Suprapubic skin (tissue), 4 donors: ENCODE results near the gene CEMIP2.

Experiments
- CTCF ChIP-seq, 2 donors: fragments of 200-600 bp in 1 of 2; fragments of 450-650 bp in 1 of 2; sonication (generic) in 1 of 2; IDR thresholded peaks; one replicate each; pipeline ENCODE4 v1.5.1; 2016 to 2019; ENCODE audit warnings: antibody characterized with exemption in 2 of 2, mild to moderate bottlenecking in 1 of 2, moderate library complexity in 1 of 2
- POLR2A ChIP-seq, 2 donors: fragments of 450-650 bp; IDR thresholded peaks; one replicate each; pipeline ENCODE4 v1.6.1; 2017; ENCODE audit warnings: antibody characterized with exemption in 2 of 2, mild to moderate bottlenecking in 2 of 2, moderate library complexity in 2 of 2
- POLR2AphosphoS5 ChIP-seq, 3 donors: sonication (generic); formaldehyde crosslinking; IDR thresholded peaks; one replicate each; pipeline ENCODE4 v1.6.1; 2017; ENCODE audit warnings: antibody characterized with exemption in 3 of 3

DNA sequence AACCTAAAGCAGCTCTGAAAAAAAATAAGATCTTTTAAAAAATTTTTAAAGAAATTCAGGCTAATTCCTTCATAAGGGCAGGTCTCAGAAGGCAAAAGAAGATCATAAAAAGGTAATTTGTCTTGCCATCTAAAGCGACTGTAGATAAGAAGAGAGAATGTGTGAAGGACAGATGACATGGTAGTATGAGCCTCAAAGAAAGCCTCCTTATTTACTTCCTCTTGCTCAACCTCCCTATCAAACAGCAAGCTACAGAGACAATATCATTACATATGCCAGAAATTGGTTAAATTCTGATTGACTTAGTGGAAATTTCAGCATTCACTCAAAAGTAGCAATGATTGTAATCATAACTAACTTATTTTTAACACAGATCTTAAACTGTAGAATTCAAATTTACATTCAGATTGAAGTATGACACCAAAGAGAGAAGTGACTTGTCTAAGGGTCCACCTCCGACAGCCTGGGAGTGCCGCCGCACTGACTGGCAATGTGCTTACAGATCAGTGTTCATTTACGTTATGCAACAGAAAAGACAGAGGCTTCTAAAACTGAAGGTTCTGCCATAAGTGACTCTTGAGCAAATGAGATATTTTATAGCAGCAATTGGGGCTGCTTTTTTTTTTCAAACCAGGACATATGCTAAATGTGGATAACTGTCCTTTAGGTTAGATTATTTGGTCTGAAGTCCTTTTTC is 132.0 kb downstream of the CEMIP2 start:
- TF ChIP-seq POLR2A (IDR thresholded peaks at IDR 0.05) (no peak), CTCF (IDR thresholded peaks at IDR 0.05) (no peak), POLR2AphosphoS5 (IDR thresholded peaks at IDR 0.05) (no peak)
